Kidney (tissue), 14 donors: Measurements from ENCODE around the gene INO80D. TPM values are rescaled to one million over a fixed set of nuclear protein-coding genes. Genes with fewer than 3 reads are reported as not detected.
"Not testable (repeated sequence)": the region's sequence is repeated elsewhere in the genome, so short reads cannot be mapped to it uniquely, and the experiment has no call there.

Experiments
- DNase-seq, 5 donors: peaks; one replicate each; pipeline ENCODE4 v3.0.0-alpha.2; 2013 to 2020
- FAIRE-seq: peaks from 2 replicates; lab custom pipeline; 2012; peaks lifted over from hg19 to GRCh38; lab: Jason Lieb, UNC
- H3K27ac ChIP-seq, 2 donors: one replicate each; pipeline ENCODE4 v1.7.0; 2013; ENCODE audit warnings: low read depth in 2 of 2, low read length in 2 of 2, inconsistent platforms in 1 of 2
- H3K27me3 ChIP-seq: one replicate; pipeline ENCODE4 v1.7.1; 2013; ENCODE audit warnings: low read length, inconsistent platforms; ENCODE audit not compliant: control insufficient read depth, insufficient read depth
- H3K36me3 ChIP-seq, 3 donors: one replicate each; pipeline versions ENCODE4 v1.7.0 to v1.7.1; 2013; ENCODE audit warnings: low read length in 3 of 3, control low read depth in 1 of 3, inconsistent platforms in 1 of 3; ENCODE audit not compliant: insufficient read depth in 3 of 3, control insufficient read depth in 2 of 3
- H3K4me1 ChIP-seq, 3 donors: one replicate each; pipeline versions ENCODE4 v1.7.0 to v1.7.1; 2013; ENCODE audit warnings: low read length in 3 of 3, inconsistent platforms in 1 of 3, low read depth in 1 of 3; ENCODE audit not compliant: control insufficient read depth in 2 of 3, insufficient read depth in 2 of 3
- H3K4me3 ChIP-seq, 3 donors: one replicate each; pipeline versions ENCODE4 v1.7.0 to v1.8.1; 2013; ENCODE audit warnings: low read length in 3 of 3, control low read depth in 1 of 3, inconsistent platforms in 1 of 3
- H3K9ac ChIP-seq, 3 donors: one replicate each; pipeline versions ENCODE4 v1.7.0 to v1.7.1; 2013; ENCODE audit warnings: low read length in 3 of 3, control low read depth in 1 of 3, inconsistent platforms in 1 of 3
- H3K9me3 ChIP-seq, 3 donors: one replicate each; pipeline versions ENCODE4 v1.7.0 to v1.7.1; 2013; ENCODE audit warnings: low read length in 3 of 3, control low read depth in 1 of 3, inconsistent platforms in 1 of 3; ENCODE audit not compliant: control insufficient read depth in 2 of 3, insufficient read depth in 1 of 3
- CTCF ChIP-seq: IDR thresholded peaks from 3 replicates; pipeline ENCODE4 v1.5.1; 2012; ENCODE audit warnings: mild to moderate bottlenecking, moderate library complexity, borderline replicate concordance; ENCODE audit not compliant: insufficient read depth; ENCODE audit errors: extremely low read depth
- intact Hi-C: fragments of 100-400 bp; cut with DNase I; formaldehyde crosslinking; loops from one replicate; pipeline ENCODE4 v1.11.1; 2022
- polyA plus RNA-seq: library from polyadenylated mRNA; stranded (reverse); fragments of 350-450 nt; fragmentation: Illumina TruSeq; extraction: RNeasy Lipid Tissue Mini Kit (QIAGEN cat#74804); gene quantifications from one replicate; pipeline ENCODE4 v1.2.3, GENCODE V29; 2014; ENCODE audit warnings: low read depth, low replicate concordance; ENCODE audit not compliant: insufficient read depth
- total RNA-seq: library from RNA; stranded (reverse); fragmentation: NEBNext Ultra II Directional; extraction: Animal tissue kit (Norgen Biotek cat#: 25700); gene quantifications from one replicate; pipeline ENCODE4 v1.2.1, GENCODE V29; 2021
- donor health status: control.
- donor health status: control.
- donor health status: control.
- donor health status: control.
- donor health status: control.
- donor health status: DM: yes; HTN: yes; CAD: no.
- donor health status: Normal renal cell carcinoma (clear cell type).

Gene INO80D
- total and polyA plus RNA-seq, 2 donors from 2014 or later: 1.7 to 29.9 TPM

DNA sequence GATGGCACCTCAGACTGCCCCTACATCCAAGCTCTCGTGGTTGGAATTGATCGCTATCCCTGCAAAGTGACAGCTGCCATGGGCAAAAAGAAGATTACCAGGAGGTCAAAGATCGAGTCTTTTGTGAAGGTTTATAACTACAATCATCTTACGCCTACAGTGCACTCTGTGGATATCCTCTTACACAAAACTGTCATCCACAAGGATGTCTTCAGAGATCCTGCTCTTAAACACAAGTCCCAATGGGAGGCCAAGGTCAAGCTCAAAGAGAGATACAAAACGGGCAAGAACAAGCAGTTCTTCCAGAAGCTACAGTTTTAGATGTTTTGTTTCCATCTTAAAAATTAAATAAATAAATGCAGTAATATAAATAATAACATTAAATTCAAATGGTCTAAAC is 45.4 kb downstream of the INO80D start:
- Histone ChIP-seq H3K4me3 (no peak overlapping the region), H3K27me3 (no peaks in the 10 kb centered on the region), H3K36me3 (peaks cover 0 to 4% (median 2%) of the 10 kb centered on the region in 3 donors), H3K9me3 (no peaks in the 10 kb centered on the region), H3K27ac (no peak overlapping the region), H3K4me1 (peaks cover 0 to 2% (median 0%) of the 10 kb centered on the region in 3 donors), H3K9ac (no peak overlapping the region)
- no peak for DNase-seq
- FAIRE-seq: no peak
- no peak for TF ChIP-seq CTCF
- intact Hi-C loops: no loop called here

- H3K9me3 ChIP-seq, H3K36me3 ChIP-seq, DNase-seq, H3K4me3 ChIP-seq, FAIRE-seq, H3K9ac ChIP-seq, H3K4me1 ChIP-seq, H3K27ac ChIP-seq, H3K27me3 ChIP-seq, intact Hi-C loops: not testable (repeated sequence)
These were observed 50.6 kb downstream of the INO80D start for GRCh38 chr2:206035393-206035792.

- H3K4me3 ChIP-seq, H3K36me3 ChIP-seq, H3K9ac ChIP-seq, H3K9me3 ChIP-seq, H3K27me3 ChIP-seq, FAIRE-seq, H3K27ac ChIP-seq, DNase-seq, H3K4me1 ChIP-seq, intact Hi-C loops: not testable (repeated sequence)
These were observed 52.5 kb downstream of the INO80D start for GRCh38 chr2:206033452-206033851.

DNA sequence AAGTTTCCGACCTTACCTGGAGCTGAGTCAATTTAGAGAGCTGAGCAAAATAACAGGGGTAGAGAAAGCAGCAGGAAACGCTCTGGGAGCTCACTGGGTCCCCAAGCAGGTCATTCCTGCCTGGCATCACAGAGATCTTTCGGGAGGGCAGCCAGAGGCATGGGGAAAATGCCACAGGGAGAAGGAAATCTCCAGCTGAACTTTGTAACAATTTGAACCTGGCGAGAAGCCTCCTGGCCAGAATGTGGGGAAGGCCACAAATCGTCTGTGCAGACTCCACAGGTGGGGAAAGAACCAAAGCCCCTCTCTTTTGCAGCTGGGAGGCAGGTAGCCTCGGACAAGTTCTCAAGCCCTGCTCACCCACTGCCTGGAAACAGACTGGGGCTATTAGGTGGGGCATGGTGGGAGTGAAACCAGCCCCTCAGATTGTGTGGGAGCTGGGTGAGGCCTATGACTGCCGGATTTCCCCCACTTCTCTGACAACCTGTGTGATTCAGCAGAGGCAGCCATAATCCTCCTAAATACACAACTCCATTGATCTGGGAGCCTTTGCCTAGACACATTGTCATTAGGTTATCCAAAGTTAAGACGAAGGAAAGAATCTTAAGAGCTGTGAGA is 53.9 kb downstream of the INO80D start:
- intact Hi-C loops: no loop called here
- TF ChIP-seq CTCF: no peak
- Histone ChIP-seq H3K4me3 (no peak overlapping the region), H3K9me3 (no peaks in the 10 kb centered on the region), H3K27me3 (no peaks in the 10 kb centered on the region), H3K36me3 (peaks cover 0 to 4% (median 2%) of the 10 kb centered on the region in 3 donors), H3K4me1 (no peaks in the 10 kb centered on the region), H3K9ac (no peak overlapping the region), H3K27ac (no peak overlapping the region)
- FAIRE-seq (no peak), DNase-seq (no peak)
